NT2/D1 (cell line): ENCODE data around the gene DIAPH2.

Experiments
- SUZ12 ChIP-seq: IDR thresholded peaks from 2 replicates; pipeline ENCODE4 v1.6.1; 2011; ENCODE audit not compliant: insufficient read length, insufficient read depth; ENCODE audit errors: extremely low read depth
- YY1 ChIP-seq: IDR thresholded peaks from 2 replicates; pipeline ENCODE4 v1.6.1; 2011; ENCODE audit not compliant: insufficient read length, insufficient read depth
- ZNF274 ChIP-seq: IDR thresholded peaks from 2 replicates; pipeline ENCODE4 v1.6.1; 2011; ENCODE audit warnings: mild to moderate bottlenecking, low read depth, low read length

GRCh38 chrX:97529536-97530200, 845.0 kb downstream of the DIAPH2 start:
- TF ChIP-seq ZNF274 (no peak), YY1 (no peak), SUZ12 (no peak)
